CD4-positive, alpha-beta T cell treated with Interleukin-17A for 1 hour (primary cell): ENCODE results near the gene SLC30A3.

Source experiments
- DNase-seq: peaks from one replicate; pipeline ENCODE4 v3.0.0-alpha.2; 2020

The SLC30A3 gene

DNA sequence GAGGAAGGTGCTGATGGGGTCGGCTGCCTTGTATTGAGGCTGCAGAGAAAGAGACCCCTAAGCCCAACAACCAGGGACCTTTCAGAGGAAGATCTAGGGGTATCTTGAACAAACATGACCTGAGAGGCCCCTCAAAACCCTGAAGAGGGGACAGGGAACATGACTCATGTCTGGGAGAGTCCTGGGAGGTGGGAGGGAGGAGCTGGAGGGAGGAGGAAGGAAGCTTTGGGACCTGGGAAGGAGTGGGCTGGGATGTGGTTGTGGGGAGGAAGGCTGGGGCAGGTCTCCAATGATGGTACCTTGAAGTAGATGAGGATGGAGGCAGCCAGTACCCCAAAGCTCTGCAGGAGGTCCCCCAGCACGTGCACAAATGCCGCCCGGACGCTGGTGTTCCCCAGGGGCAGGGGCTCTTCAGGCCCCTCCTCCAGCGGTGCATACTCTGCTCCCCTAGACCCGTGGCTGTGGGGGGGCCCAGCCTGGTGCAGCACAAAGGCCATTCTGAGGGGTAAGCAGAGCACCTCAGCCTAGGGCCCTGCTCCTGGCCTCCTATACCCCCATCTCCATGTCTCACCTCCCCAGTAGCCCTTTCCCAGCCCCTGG is 5.9 kb downstream of the SLC30A3 start:
- no peak for DNase-seq

GRCh38 chr2:27255660-27256059 is 7.2 kb downstream of the SLC30A3 start:
- DNase-seq = no peak

- DNase-seq = no peak
Observed at GRCh38 chr2:27255187-27255586, 7.7 kb downstream of the SLC30A3 start.

GRCh38 chr2:27251766-27252165 is 11.1 kb downstream of the SLC30A3 start:
- DNase-seq = no peak

DNA sequence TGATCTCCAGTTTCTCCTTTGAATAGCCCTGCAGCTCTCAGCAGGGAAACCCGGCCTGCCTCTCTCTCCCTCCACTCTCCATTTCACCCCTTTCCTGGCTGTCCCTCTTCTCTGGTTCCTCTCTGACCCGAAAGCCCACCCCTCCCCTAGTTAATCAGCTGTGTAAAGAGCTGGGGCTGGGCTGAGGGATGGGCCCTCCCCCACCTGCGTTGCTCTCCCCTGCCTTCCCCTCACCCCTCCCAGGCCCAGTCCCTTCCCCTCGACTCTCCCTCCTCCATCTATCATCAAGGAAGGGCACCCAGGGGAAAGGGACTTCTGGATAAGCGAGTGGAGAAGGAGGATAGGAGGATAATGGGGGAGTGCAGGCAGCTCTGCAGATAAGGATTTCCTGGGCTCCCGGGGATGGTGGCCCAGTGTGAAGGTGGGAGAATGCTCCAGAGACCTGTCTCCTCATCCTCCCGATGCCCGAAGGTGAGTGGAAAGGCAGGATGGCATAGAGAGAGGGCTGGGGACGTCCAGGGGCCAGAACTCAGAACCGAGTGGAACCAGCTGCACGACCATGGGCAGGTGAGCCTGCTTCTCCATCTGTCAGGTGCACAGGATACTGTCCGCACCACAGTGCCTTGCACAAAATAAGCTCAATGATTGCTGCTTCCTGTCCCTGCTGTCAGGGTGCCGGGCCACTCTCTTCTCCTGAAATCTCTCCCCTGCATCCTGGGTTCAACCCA is 12.0 kb downstream of the SLC30A3 start:
- DNase-seq = no peak

DNA sequence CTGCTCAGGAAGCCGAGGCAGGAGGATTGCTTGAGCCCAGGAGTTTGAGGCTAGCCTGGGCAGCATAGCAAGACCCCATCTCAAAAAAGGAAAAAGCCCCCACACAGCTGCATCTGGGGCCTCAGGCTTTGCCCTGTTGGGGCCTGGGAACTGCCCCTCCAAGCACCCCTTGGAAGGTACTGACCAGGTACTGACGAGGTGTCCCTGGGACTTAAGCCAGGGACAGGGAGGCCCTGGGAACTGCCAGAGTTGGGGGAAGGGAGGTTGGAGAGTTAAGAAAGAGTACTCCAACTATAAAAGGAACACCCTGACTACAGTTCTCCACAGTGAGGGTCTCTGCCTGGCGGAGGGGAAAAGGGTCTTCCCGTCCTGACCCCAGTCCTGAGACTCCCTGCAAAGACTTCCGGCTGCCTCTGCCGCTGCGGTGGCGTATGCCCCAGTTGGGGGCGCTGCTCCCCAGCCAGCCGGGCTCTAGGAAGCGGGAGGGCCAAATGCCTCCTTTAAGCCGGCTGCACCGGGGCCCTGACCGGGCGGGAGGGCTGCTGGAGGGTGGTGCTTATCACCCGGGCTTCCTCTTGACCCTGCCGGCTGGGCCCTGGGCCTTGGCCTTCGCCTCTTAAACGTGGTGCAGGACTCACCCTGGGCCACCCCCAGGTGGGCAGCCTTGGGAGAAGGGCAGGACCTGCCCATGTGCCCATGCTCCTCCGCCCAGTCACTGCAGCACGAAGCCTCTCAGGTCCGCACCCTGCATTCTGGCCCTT is 12.8 kb downstream of the SLC30A3 start:
- DNase-seq = peak; percentile 45

GRCh38 chr2:27249159-27249890 is 13.5 kb downstream of the SLC30A3 start:
- DNase-seq = no peak

GRCh38 chr2:27247893-27248292 is 15.0 kb downstream of the SLC30A3 start:
- DNase-seq = no peak

- no peak for DNase-seq
Observed at GRCh38 chr2:27245626-27246025, 17.2 kb downstream of the SLC30A3 start.

GRCh38 chr2:27245116-27245515 is 17.7 kb downstream of the SLC30A3 start:
- DNase-seq = no peak

DNA sequence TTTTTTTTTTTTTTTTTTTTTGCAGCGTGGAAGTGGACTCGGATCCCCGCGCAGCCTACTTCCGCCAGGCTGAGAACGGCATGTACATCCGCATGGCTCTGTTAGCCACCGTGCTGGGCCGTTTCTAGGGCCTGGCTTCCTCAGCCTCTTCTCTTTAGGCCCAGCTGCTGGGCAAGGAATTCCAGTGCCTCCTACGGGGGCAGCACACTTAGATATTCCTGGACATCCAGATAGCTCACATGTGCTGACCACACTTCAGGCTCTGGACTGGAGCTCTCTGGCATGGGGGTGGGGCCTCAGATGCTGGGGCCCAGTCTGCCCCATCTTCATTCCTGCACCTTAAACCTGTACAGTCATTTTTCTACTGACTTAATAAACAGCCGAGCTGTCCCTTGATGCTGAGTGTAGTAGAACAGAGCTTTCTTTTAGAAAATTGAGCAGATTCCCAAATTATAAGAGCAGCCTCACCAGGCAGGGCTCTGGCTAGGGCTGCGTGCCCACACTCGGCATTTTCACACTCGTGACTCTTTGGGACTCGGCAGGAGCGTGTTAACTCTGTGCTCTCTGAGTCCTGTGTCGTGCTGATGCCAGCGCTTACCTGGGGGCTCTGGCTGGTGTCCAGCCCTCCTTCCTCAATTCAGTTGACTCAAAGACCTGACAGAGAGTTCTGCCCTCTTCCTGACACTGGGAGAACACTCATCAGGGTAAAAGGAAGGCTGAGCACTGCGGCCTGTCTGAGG is 19.3 kb downstream of the SLC30A3 start:
- no peak for DNase-seq

- DNase-seq = no peak
Observed at GRCh38 chr2:27242614-27242951, 20.3 kb downstream of the SLC30A3 start.

GRCh38 chr2:27241761-27242613 is 20.9 kb downstream of the SLC30A3 start:
- peak; percentile 14 for DNase-seq

- no peak for DNase-seq
Observed at GRCh38 chr2:27240406-27240805, 22.4 kb downstream of the SLC30A3 start.

DNA sequence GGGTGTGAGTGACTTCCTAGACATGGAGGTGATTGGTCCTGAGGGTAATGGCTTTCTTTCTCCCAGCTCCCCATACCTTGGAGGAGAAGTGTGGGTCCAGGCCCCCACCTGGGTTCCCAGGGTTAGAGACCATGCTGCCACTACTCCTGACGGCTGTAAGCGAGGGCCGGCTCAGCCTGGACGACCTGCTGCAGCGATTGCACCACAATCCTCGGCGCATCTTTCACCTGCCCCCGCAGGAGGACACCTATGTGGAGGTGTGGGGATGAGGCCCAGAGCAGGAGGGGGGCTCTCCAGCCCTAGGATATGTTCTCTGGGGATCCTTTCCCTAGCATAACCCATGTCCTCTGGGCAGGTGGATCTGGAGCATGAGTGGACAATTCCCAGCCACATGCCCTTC is 23.9 kb downstream of the SLC30A3 start:
- no peak for DNase-seq

- no peak for DNase-seq
Observed at GRCh38 chr2:27237341-27237945, 25.4 kb downstream of the SLC30A3 start.

GRCh38 chr2:27236626-27237025 is 26.2 kb downstream of the SLC30A3 start:
- DNase-seq = no peak

- no peak for DNase-seq
Observed at GRCh38 chr2:27236136-27236535, 26.7 kb downstream of the SLC30A3 start.

- DNase-seq = no peak
Observed at GRCh38 chr2:27233341-27233740, 29.5 kb downstream of the SLC30A3 start.

DNA sequence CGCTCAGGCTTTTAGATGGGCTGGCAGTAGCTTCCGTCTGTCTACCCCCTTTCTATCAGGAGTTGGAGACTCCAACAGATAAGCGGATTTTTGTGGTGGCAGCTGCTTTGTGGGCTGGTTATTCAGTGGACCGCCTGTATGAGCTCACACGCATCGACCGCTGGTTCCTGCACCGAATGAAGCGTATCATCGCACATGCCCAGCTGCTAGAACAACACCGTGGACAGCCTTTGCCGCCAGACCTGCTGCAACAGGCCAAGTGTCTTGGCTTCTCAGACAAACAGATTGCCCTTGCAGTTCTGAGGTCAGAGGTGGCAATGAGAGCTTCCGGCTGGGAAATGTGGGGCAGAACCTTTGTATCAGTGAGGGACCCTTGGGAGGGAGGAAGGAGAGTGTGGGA is 30.9 kb downstream of the SLC30A3 start:
- DNase-seq = no peak

GRCh38 chr2:27227501-27227900 is 35.3 kb downstream of the SLC30A3 start:
- no peak for DNase-seq
